Endodermal cell (in vitro differentiated cells): ENCODE data around the gene ANO5. TPM values are rescaled to one million over a fixed set of nuclear protein-coding genes. Genes with fewer than 3 reads are reported as not detected.

Source experiments
- DNase-seq: peaks from one replicate; pipeline ENCODE4 v3.0.0-alpha.2; 2017
- H3K27ac ChIP-seq: 2 replicates; pipeline ENCODE4 v1.5.1; 2013; ENCODE audit warnings: mild to moderate bottlenecking, low read depth, low read length, moderate library complexity
- H3K27me3 ChIP-seq: 2 replicates; pipeline ENCODE4 v1.6.1; 2013; ENCODE audit warnings: mild to moderate bottlenecking, low read length, moderate library complexity; ENCODE audit not compliant: insufficient read depth, control insufficient read depth, poor library complexity, severe bottlenecking
- H3K36me3 ChIP-seq: 2 replicates; pipeline ENCODE4 v1.7.0; 2013; ENCODE audit warnings: mild to moderate bottlenecking, low read length, moderate library complexity; ENCODE audit not compliant: control insufficient read depth, insufficient read depth
- H3K4me1 ChIP-seq: one replicate; pipeline ENCODE4 v1.7.0; 2013; ENCODE audit warnings: low read length; ENCODE audit not compliant: control insufficient read depth, insufficient read depth
- H3K4me3 ChIP-seq: 2 replicates; pipeline ENCODE4 v1.5.1; 2013; ENCODE audit warnings: mild to moderate bottlenecking, low read length, moderate library complexity
- H3K9ac ChIP-seq: 2 replicates; pipeline ENCODE4 v1.6.1; 2013; ENCODE audit warnings: mild to moderate bottlenecking, low read length, moderate library complexity; ENCODE audit not compliant: poor library complexity, severe bottlenecking; ENCODE audit errors: extremely low read depth
- H3K9me3 ChIP-seq: 2 replicates; pipeline ENCODE4 v1.6.1; 2013; ENCODE audit warnings: mild to moderate bottlenecking, low read length, moderate library complexity; ENCODE audit not compliant: control insufficient read depth
- H3K27ac Mint-ChIP-seq: 2 replicates; pipeline ENCODE4 v1.8.0; 2020; ENCODE audit warnings: mixed read lengths
- H3K27me3 Mint-ChIP-seq: 2 replicates; pipeline ENCODE4 v1.8.0; 2021; ENCODE audit warnings: mild to moderate bottlenecking, mixed read lengths; ENCODE audit not compliant: insufficient read depth
- H3K36me3 Mint-ChIP-seq: 2 replicates; pipeline ENCODE4 v1.8.0; 2020; ENCODE audit warnings: low read depth, mixed read lengths
- H3K4me1 Mint-ChIP-seq: 2 replicates; pipeline ENCODE4 v1.8.0; 2020; ENCODE audit warnings: mixed read lengths
- H3K4me3 Mint-ChIP-seq: 2 replicates; pipeline ENCODE4 v1.8.0; 2020; ENCODE audit warnings: mild to moderate bottlenecking, moderate library complexity, mixed read lengths
- H3K9me3 Mint-ChIP-seq: 2 replicates; pipeline ENCODE4 v1.8.0; 2020; ENCODE audit warnings: mild to moderate bottlenecking, mixed read lengths
- CTCF ChIP-seq: fragments of 200-600 bp; sonication (generic); conservative IDR thresholded peaks from 2 replicates; pipeline ENCODE4 v1.5.0; 2021; ENCODE audit warnings: antibody characterized with exemption, mild to moderate bottlenecking
- WGBS, 2 experiments: methylation state at CpG; one replicate each; pipeline versions ENCODE4 v1.1.5 to v1.1.7; 2013; ENCODE audit warnings: missing lambda C conversion rate in 2 of 2, mixed read lengths in 1 of 2; ENCODE audit not compliant: insufficient coverage in 1 of 2, insufficient read length in 1 of 2; 5-methylcytosine and 5-hydroxymethylcytosine counted together
- total RNA-seq, 2 donors: library from RNA; stranded (reverse); fragmentation: NEBNext Ultra II Directional in 1 of 2; extraction: Animal tissue kit (Norgen Biotek cat#: 25700) in 1 of 2; gene quantifications; 2 replicates in 1 of 2; 3 replicates in 1 of 2; pipeline ENCODE4 v1.2.1, GENCODE V29; 2021

Gene ANO5
- total RNA-seq, 2 donors from 2014 or later = 6.2 to 8.9 TPM

GRCh38 chr11:22208151-22208858, 15.4 kb downstream of the ANO5 start:
- Mint-ChIP-seq H3K4me3 (no peak overlapping the region), H3K27ac (no peak overlapping the region), H3K27me3 (no peaks in the 10 kb centered on the region), H3K9me3 (no peaks in the 10 kb centered on the region), H3K4me1 (no peaks in the 10 kb centered on the region), H3K36me3 (no peaks in the 10 kb centered on the region)
- H3K36me3 ChIP-seq = no peaks in the 10 kb centered on the region
- no peak overlapping the region for H3K9ac ChIP-seq
- 98% methylated on average over 3 of the region's 3 CpGs; no CpG with 5 or more reads in 1 of the 2 experiments for WGBS, 2 experiments
- no peak overlapping the region for H3K27ac ChIP-seq
- no peaks in the 10 kb centered on the region for H3K4me1 ChIP-seq
- H3K27me3 ChIP-seq = no peaks in the 10 kb centered on the region
- no peak overlapping the region for H3K4me3 ChIP-seq
- TF ChIP-seq CTCF = no peak
- H3K9me3 ChIP-seq = no peaks in the 10 kb centered on the region
- no peak for DNase-seq

GRCh38 chr11:22216940-22217339, 24.1 kb downstream of the ANO5 start:
- no peak for DNase-seq
- Mint-ChIP-seq H3K36me3 (no peaks in the 10 kb centered on the region), H3K9me3 (no peaks in the 10 kb centered on the region), H3K4me1 (no peaks in the 10 kb centered on the region), H3K27me3 (no peaks in the 10 kb centered on the region), H3K4me3 (no peak overlapping the region), H3K27ac (no peak overlapping the region)
- H3K4me3 ChIP-seq = no peak overlapping the region
- no peaks in the 10 kb centered on the region for H3K27me3 ChIP-seq
- no peak overlapping the region for H3K27ac ChIP-seq
- no peaks in the 10 kb centered on the region for H3K36me3 ChIP-seq
- no peak overlapping the region for H3K9ac ChIP-seq
- H3K4me1 ChIP-seq = no peaks in the 10 kb centered on the region
- no peaks in the 10 kb centered on the region for H3K9me3 ChIP-seq
- no peak for TF ChIP-seq CTCF

- no peak overlapping the region for H3K27ac Mint-ChIP-seq
- Histone ChIP-seq H3K4me3 (no peak overlapping the region), H3K9ac (no peak overlapping the region), H3K4me1 (no peaks in the 10 kb centered on the region), H3K36me3 (no peaks in the 10 kb centered on the region), H3K27me3 (no peaks in the 10 kb centered on the region), H3K27ac (no peak overlapping the region), H3K9me3 (no peaks in the 10 kb centered on the region)
- H3K4me1 Mint-ChIP-seq = no peaks in the 10 kb centered on the region
- TF ChIP-seq CTCF = no peak
- H3K27me3 Mint-ChIP-seq = no peaks in the 10 kb centered on the region
- DNase-seq = no peak
- no peaks in the 10 kb centered on the region for H3K9me3 Mint-ChIP-seq
- no peaks in the 10 kb centered on the region for H3K36me3 Mint-ChIP-seq
- WGBS, 2 experiments = 98 to 100% methylated on average over 2 to 3 of the region's 3 CpGs
- H3K4me3 Mint-ChIP-seq = no peak overlapping the region
Observed at GRCh38 chr11:22221143-22221542, 28.3 kb downstream of the ANO5 start.
